GM19328 (cell line): ENCODE results near the gene DOCK2.

ENCODE experiments used
- ATAC-seq: cut with Tn5 transposase; IDR thresholded peaks from one replicate; pipeline ENCODE4 v1.9.1; 2021; ENCODE audit warnings: mild to moderate bottlenecking, moderate library complexity; ENCODE audit not compliant: unreplicated experiment

The DOCK2 gene

DNA sequence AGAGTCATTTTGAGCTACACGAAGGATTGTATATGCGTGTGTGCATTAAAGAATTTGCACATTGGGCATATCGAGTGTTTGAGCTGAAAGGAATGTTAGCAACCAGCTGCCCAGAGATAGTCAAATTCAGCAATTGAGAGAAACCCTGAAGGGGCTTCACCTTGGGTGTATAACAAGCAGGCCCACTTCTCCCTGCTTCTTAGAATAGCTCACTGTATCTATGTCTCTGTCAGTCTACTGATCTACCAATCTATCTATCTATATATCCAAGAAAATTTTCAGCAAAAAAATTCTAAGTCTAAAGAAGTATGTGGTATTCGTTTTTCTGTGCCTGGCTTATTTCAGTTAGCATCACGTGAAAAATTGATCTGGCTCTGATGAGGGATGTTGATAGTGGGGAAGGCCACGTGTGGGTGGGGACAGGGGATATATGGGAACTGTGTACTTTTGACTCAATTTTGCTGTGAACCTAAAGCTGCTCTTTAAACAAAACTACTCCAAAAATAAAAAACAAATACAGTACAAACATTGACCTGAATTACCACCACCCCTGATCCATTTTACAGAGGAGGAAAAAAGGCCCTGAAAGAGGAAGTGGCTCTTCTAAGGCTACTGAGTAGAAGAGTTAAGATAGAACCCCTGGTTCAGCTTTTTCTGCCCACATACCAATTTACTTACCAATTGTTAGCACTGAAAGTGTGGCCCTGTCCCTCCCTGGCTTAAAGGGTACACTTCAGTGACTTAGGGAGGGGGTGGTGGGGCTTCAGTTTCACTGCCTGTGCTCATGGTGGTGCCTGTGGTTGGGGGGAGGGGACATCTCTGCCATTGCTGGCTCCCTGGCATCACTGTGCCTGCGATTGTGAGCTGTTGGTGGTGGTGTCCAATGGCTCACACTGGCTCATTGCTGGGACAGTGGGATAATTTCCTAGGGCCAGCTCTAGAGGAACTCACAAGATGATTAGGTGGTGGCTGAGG is 141.8 kb downstream of the DOCK2 start:
- peak; percentile 89 for ATAC-seq

DNA sequence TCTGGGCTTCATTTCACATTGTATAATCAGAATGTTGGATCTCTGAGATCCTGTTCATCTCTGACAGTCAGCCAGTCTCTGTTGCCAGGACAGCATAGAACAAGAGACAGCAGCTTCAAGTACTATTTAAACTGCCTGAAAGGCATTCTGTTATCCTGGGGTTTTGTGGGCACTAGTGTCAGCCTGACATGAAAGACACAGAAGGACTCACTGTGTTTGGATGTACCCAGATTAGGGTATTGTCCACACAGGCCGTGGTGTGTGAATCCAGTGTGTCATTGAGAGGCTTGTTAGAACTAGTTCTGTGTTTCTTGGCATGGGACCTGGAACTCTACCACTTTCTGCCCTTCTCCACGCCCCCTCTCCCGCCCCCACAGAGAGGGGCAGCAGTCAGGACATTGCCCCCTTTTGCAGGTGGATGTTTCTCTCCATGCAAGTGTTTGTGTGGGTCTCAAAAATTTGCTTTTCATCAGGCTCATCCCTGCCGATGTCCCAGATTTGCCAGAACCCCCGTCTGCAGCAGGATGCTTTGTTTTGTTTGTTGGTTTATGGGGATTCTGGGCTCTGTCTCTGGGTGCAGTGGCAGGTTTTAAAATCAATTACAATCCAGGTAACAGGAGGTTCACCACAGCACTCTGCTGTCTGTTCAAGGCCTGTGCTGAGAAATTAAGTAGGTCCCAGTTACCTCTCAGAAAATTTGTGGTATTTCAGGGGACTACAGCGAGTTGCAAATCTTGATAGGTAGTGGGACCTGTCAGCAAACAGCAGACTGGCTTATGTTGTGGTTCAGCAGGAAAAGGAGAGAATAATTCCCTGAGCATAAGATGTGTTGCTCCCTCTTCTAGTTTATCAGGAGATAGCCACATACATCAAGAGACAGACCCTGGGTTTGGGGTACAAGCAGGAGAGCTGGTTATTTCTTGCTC is 144.6 kb downstream of the DOCK2 start:
- ATAC-seq = no peak

DNA sequence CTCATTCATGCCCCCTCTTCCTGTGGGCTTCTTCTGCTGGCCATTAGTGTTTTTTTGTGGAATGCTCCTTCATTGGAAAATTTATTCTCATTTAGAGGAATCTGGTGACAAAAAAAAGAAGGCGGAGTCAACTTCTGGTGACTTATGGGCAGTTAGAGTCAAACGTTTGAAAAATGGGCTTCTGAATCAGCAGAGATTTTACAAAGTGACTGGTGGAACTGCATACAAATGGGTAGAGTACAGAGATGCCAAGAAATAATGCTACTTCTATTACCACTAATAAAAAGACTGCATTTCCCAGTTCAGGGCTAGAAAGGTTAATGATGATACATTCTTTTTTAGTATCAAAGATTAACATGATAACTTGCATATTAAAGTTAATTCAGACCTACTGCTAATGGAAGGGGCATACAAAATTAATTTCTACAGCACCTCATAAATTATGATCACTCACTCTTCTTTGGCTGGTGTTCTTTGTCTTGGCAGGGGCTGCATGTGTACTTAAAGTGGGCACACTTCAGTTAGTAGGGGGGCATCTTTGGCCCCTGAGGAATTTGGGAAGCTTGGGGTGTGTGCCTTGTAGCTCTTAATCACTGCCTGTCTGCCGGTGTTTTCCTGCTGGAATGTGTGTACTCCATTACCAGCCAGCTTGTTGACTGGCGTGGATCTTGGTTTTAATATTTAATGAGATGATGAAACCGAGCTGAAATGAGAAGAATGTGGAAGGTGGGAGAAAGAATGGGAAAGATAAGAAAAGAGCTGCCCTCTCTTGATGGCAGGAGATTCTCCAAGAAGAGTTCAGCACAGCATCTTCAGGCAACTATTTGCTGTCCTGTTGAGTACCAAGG is 148.9 kb downstream of the DOCK2 start:
- no peak for ATAC-seq

DNA sequence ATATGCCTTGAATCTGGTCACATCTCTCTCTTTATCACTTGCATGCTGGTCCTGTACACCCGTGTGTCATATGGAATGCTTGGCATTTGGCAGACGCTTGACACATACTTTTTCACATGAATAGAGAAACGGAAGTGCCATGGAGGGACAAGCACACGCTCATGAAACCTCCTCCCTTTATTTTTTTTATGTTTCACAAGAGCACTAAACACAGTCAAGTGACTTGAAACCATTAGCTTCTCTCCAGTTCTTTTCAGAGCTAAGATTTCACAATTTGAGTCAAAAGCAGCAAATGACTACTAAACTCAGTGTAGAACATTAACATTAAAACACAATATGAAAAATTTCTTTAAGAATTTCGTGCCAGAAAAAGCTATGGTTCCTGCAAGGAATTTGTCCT is 151.1 kb downstream of the DOCK2 start:
- no peak for ATAC-seq

DNA sequence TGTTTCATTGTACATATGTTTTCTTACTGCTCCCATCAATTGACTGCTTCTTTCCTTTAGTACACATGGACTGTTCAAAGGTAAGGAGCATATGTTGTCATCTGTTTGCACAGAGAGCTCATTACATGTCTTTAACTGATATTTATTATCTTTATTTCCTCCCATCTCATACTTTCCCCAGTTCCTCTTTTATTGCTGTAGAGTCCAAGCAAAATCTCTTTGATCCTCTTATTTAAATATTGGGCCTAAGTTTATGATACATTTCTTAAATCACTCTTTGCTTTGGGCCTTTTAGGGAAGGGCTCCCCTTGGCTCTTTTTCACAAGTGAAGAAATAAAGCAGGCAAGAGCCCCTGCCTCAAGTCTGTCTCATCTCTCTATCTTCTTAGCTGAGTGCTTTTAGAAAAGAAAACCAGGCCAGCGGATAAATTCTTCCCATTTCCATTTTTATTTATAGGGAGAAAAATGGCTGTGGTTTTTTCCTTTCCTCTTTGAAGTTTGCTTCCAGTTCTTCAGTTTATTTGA is 152.4 kb downstream of the DOCK2 start:
- no peak for ATAC-seq

DNA sequence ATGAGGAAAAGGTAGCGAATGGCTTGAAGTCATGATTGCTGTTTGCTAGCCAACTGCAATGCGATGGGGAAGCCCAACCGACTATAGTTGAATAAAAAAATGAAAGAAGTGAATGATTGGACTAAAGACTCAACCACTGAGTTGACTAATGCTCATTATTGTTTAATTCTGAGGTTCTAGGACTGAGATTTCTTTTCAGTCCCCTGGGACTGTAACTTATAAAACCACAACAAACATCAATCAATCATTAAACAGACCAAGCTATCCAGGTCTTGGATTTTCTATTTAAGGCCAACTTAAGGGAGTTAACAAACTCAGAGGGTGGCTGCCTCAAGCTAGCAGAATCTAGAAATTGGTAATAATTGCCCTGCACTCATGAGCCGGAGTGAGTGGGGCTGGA is 154.2 kb downstream of the DOCK2 start:
- no peak for ATAC-seq

DNA sequence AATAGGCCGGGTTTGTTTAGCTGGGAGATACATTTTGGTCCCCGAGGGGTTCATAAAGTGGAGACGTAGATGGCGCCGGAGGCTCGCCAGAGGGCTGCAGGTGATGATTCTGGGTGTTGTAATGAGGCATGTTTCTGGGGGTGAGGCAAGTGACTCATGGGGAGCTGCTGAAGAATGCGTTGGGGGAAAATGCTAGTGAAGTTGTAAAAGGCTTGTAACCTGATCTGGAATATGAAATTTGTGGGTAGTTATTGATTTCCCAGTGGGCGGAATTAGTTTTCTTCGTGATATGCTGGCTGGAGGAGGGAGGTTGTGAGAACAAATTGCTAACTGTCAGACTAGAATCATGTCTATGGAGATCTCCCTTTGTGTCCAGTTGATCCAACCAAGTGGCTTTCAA is 158.3 kb downstream of the DOCK2 start:
- ATAC-seq = no peak

DNA sequence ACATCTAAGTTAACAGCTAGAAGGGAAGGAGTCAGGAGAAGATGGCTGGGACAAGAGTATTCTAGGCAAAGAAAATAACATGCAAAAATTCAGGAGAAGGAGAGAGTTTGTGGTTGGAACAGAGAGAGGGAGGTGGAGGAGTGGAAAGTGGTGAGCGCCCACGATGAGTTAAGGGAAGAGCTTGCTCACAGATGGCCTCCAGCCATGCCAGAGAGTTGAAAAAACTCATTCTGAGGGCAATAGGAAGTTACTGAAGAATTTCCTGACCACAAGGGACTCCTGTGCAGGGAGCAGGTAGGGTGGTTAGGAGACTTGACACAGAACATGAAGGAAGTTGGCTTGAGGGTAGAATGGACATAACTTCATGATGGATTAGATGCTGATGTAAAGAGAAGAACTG is 159.7 kb downstream of the DOCK2 start:
- ATAC-seq = no peak

DNA sequence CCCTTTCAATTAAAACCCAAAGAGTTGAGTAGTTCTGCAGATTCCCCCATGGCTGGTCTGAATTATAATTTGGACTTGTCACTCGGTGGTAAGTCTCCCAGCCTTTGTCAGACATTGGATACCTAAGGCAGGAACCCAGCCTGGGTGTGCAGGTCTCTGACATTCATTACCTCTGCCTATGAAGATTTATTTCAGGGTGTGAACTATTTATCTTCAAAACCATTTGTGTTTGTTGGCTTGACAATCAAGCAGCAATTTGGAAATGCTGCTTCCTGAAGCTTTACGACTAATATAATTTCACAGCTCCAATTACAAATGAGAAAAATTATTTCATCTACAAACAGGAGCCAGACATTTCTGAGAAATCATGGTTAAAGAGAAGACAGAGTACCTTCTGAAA is 160.5 kb downstream of the DOCK2 start:
- ATAC-seq = no peak

DNA sequence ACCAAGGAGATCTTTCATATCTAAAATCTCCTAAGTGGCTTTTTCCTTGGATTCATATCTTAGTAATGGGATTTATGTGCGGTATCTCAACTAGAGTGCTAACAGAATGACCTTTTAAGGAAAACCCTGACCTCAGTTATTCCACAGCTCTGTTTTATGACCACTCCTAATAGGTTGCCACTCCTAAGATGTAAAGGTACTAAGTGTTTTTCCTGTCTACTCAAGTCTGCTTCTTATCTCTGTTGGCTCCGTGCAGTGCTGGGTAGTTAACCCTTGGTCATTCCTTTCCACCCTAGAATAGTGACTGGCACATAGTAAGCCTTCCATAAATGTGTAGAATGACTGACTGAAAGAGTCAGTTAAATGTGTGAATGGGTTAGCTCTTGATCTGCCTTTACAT is 161.4 kb downstream of the DOCK2 start:
- ATAC-seq = no peak

DNA sequence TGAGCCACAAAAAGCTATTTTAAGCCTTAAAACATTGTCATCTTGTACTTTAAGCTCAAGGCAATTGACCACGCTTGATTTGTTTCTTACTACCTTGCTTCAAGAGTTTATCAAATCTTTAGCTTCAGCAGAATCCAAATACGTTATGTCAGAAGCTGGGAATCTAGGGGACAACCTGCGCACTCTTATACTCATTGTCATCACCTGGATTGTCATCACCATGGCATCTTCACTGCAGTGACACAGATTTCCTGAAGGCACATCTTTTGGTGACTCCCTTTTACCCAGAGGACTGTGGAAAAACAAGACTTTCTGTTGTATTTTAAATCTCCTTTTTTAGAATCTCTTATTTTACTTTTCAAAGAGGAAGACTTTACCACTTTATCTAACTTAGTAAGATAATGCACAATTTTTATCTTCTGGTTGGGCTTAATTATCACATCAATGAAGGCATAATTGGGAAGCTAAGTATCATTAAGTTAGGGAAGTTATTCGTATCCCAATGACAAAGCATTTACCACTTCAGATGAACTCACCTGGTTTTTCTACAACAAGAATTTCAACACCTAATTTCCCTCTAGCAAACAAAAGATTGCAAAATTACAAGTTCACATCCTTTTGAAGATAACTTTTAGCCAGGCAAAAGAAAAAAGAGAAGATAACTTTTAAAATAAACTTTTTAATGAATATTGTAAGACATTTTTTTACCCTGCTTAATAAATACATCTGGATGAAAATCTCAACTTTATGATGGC is 162.0 kb downstream of the DOCK2 start:
- ATAC-seq = no peak

DNA sequence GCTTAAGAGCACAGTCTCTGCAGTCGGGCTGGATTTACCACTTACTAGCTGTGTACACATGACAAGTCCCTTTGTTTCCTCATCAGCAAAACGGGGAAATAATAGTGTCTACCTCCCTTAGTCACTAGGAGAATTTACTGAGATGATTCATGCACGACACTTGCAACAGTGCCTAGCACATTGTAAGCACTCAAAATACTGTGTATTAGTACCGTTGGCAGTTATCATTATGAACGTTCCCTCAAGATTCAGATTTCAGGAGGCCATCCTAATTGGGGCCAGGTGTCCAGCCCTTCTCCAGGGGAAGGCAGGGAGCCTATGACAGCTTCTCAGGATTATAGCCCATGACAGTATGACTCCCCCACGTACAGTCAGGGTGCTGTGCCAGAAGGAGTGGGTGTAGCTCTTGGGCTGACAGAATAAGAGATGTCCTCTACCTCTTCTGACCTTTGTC is 164.3 kb downstream of the DOCK2 start:
- ATAC-seq = no peak

DNA sequence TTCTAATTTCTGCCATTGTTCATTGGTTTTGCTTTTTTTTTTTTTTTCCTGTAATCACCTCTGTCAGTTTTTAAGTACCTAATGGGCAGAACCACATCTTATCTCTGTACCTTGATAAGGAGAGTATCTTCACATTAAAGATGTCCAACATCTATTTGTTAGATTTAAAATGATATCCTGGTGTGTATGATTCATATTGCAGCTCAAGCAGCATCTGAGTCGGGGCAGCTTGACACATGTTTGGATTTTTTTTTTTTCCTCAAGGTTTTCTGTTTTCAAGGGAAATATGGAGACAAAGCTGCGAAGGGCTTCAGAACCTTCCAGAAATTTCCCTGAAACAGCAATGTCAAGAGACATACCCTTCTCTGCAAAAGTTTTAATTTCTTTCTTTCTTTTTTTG is 164.7 kb downstream of the DOCK2 start:
- ATAC-seq = no peak

DNA sequence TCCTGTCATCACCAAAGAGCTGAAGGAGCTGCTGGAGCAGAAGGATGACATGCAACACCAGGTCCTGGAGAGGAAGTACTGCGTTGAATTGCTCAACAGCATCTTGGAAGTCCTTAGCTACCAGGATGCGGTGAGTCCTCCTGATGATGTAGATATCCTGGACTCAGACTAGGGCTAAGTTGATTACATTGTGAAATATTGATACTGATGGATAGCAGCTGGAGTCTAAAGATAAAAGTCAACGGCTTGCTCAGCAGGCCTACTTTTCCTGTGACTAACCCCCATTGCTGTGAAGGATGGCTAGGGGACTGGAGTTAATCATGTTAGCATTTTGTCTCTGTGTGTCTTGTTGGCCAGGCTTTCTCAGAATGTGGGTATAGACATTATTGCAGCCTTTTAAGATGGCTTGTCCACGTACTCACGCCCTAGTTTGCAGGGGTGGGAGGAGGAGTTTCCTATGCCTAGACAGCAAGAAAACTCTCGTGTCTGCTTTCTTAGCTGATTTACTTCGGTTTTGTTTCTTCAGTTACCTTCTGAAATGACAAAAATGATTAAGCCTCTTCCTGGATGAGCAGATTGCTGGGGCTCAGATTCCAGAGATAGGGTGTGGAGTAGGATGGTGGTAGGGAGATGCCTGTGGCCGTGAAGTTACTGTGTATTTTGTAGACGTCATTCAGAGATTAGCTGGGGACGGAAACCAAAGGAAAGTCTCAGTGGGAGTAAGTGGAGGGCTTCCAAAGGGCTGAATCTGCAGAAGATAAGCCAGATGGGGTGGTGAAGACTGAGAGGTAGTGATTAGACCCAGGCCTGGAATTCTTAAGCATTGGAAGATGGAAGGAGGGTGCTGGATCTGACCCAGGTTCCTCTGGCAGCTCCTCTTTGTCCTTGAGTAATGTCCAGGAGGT is 166.3 kb downstream of the DOCK2 start:
- no peak for ATAC-seq

DNA sequence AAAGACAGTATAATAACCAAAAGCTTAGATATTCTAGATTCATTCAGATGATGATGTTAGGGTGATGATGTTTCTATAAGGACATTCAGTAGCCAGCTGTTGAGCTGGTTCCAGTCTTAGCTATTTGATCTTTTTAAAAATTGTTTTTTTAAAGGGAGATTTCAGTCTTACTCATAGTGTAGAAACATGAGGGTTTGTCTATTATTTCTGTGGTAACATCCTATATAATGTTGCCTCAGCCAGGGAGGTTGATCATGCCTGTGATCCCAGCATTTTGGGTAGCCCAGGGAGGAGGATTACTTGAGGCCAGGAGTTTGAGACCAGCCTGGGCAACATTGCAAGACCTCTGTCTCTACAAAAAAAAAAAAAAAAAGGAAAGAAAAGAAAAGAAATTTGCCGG is 167.8 kb downstream of the DOCK2 start:
- no peak for ATAC-seq

DNA sequence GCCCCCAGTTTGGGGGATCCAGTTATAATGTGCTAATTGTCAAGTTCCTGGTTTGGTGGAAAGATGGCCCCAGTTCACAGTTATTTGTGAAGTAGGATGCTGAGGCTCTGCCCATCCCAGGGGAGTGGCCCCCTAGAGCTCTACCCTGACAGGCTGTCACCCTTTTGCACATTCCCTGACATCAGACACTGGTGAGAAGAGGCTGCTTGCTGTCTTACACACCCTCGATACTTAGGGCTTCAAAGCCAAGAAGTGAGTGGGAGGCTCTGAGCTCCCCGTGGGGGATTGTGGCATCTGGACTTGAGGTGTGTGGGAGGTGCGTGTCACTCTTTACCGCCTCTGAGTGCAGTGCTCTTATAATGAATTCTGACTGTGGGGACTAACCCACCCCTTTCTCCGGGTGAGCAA is 168.5 kb downstream of the DOCK2 start:
- peak; percentile 93 for ATAC-seq

DNA sequence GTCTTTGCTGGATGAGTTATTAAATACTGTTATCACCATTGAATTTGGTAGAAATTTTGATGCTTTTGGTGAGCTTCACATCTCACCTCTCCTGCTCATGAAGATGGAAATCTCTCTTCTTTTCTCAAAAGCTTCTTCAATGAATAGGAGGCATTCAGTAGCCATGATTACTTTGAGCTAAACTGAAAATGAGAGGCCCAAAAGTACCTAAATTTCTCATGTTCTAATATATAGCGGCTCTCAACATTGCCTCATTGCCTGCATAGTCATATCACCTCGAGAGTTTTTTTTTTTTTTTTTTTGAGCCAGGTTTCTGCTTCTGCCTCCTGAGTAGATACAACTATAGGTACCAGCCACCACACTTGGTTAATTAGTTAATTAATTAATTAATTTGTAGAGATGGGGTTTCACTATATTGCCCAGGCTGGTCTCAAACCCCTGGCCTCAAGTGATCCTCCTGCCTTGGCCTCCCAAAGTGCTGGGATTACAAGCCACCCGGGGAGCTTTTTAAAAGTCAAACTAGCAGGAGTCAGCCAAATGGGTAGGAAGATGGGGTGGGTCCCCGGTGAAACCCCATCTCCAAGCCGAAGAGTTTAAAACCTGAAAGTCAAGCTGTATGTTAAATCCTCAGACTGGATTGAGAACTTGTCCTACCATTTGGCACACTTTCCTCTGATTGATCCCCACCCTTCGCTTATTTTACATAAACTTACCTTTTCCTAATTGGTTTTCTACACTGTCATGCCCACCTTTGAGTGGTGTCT is 169.0 kb downstream of the DOCK2 start:
- peak; percentile 44 for ATAC-seq

DNA sequence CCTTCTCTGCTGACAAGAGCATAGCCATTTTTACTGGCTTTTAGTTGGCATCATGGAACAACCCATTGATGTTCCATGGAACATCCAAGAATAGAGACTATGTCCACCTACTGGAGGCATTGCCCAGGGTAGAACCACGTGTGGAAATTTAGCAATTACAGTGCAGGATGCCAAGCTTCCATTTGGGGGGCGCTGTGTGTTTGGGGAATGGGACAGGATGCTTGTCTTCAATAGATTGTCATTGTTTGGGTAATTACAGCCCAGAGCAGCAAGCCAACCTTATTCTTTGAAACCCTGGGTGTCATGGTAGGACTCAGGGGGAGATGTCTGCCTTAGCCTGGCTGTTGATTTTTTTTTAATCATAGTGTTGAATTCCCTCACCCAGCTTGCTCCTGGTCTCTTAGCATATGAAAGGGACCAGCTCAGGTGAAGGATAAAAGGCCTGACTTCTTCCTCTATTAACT is 171.1 kb downstream of the DOCK2 start:
- ATAC-seq = no peak
